GM21717 (cell line): ENCODE measurements around the gene CDK17.
A peak's percentile ranks its signal among the peaks of the same experiment; 100 is the strongest.
"Not testable (repeated sequence)": the region's sequence is repeated elsewhere in the genome, so short reads cannot be mapped to it uniquely, and the experiment has no call there.

Source experiments
- ATAC-seq: cut with Tn5 transposase; IDR thresholded peaks from one replicate; pipeline ENCODE4 v1.9.1; 2021; ENCODE audit warnings: mild to moderate bottlenecking, moderate library complexity; ENCODE audit not compliant: unreplicated experiment

The CDK17 gene

GRCh38 chr12:96395236-96395635 is 5.0 kb downstream of the CDK17 start:
- no peak for ATAC-seq

- ATAC-seq, result not testable (repeated sequence)
Measured at GRCh38 chr12:96393229-96393628, 7.0 kb downstream of the CDK17 start.

GRCh38 chr12:96392397-96392796 is 7.8 kb downstream of the CDK17 start:
- ATAC-seq, result no peak

GRCh38 chr12:96387981-96388380 is 12.3 kb downstream of the CDK17 start:
- no peak for ATAC-seq

- ATAC-seq, result no peak
Measured at GRCh38 chr12:96386794-96387193, 13.4 kb downstream of the CDK17 start.

- no peak for ATAC-seq
Measured at GRCh38 chr12:96383991-96384390, 16.2 kb downstream of the CDK17 start.

- ATAC-seq, result no peak
Measured at GRCh38 chr12:96383371-96383770, 16.9 kb downstream of the CDK17 start.

GRCh38 chr12:96379743-96380142 is 20.5 kb downstream of the CDK17 start:
- ATAC-seq, result not testable (repeated sequence)

GRCh38 chr12:96378319-96378718 is 21.9 kb downstream of the CDK17 start:
- no peak for ATAC-seq

GRCh38 chr12:96376865-96377264 is 23.4 kb downstream of the CDK17 start:
- no peak for ATAC-seq

GRCh38 chr12:96375841-96376604 is 24.2 kb downstream of the CDK17 start:
- peak; percentile 54 for ATAC-seq

GRCh38 chr12:96375170-96375569 is 25.1 kb downstream of the CDK17 start:
- ATAC-seq, result no peak

- ATAC-seq, result no peak
Measured at GRCh38 chr12:96371790-96372699, 28.2 kb downstream of the CDK17 start.

GRCh38 chr12:96371138-96371789 is 29.0 kb downstream of the CDK17 start:
- no peak for ATAC-seq

- no peak for ATAC-seq
Measured at GRCh38 chr12:96368687-96369086, 31.6 kb downstream of the CDK17 start.

- ATAC-seq, result no peak
Measured at GRCh38 chr12:96368233-96368632, 32.0 kb downstream of the CDK17 start.

GRCh38 chr12:96366381-96366654 is 33.9 kb downstream of the CDK17 start:
- no peak for ATAC-seq

- ATAC-seq, result no peak
Measured at GRCh38 chr12:96365604-96366380, 34.4 kb downstream of the CDK17 start.

GRCh38 chr12:96364092-96364700 is 36.0 kb downstream of the CDK17 start:
- ATAC-seq, result no peak

- no peak for ATAC-seq
Measured at GRCh38 chr12:96361074-96361473, 39.2 kb downstream of the CDK17 start.
